ENCODE measurements around the gene SGO1.
"Not testable (repeated sequence)": the region's sequence is repeated elsewhere in the genome, so short reads cannot be mapped to it uniquely, and the experiment has no call there.

DNA sequence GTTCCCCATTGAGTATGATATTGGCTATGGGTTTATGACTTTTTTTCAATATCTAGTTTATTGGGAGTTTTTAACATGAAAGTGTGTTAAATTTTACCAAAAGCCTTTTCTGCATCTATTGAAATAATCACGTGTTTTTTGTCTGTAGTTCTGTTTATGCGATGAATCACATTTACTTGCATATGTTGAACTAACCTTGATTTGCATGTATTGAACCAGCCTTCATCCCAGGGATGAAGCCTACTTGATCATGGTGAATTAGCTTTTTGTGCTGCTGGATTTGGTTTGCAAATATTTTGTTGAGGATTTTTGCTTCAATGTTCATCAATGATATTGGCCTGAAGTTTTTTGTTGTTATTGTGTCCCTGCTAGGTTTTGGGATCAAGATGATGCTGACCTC, 21.9 kb upstream of the SGO1 start:
- TF ChIP-seq, protein P1, sequence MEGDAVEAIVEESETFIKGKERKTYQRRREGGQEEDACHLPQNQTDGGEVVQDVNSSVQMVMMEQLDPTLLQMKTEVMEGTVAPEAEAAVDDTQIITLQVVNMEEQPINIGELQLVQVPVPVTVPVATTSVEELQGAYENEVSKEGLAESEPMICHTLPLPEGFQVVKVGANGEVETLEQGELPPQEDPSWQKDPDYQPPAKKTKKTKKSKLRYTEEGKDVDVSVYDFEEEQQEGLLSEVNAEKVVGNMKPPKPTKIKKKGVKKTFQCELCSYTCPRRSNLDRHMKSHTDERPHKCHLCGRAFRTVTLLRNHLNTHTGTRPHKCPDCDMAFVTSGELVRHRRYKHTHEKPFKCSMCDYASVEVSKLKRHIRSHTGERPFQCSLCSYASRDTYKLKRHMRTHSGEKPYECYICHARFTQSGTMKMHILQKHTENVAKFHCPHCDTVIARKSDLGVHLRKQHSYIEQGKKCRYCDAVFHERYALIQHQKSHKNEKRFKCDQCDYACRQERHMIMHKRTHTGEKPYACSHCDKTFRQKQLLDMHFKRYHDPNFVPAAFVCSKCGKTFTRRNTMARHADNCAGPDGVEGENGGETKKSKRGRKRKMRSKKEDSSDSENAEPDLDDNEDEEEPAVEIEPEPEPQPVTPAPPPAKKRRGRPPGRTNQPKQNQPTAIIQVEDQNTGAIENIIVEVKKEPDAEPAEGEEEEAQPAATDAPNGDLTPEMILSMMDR (IDR thresholded peaks at IDR 0.05 in 8 of 11, conservative IDR thresholded peaks at IDR 0.05 in 3 of 11): not testable (repeated sequence)
- not testable (repeated sequence) for TF ChIP-seq POLR2A, POLR2AphosphoS5 (IDR thresholded peaks at IDR 0.05)
